Fibroblast of lung (primary cell): ENCODE data around the gene ANO10. TPM values are rescaled to one million over a fixed set of nuclear protein-coding genes. Genes with fewer than 3 reads are reported as not detected.
"Not testable (repeated sequence)": the region's sequence is repeated elsewhere in the genome, so short reads cannot be mapped to it uniquely, and the experiment has no call there.

Experiments
- DNase-seq, 2 donors: peaks; one replicate each; pipeline versions ENCODE4 v3.0.0 to v3.0.0-alpha.2; 2010; ENCODE audit warnings: low read depth in 2 of 2
- H2AFZ ChIP-seq: 2 replicates; pipeline ENCODE4 v1.5.1; 2012; ENCODE audit warnings: low read length, control low read depth, inconsistent platforms
- H3K27ac ChIP-seq: 2 replicates; pipeline ENCODE4 v1.5.1; 2011; ENCODE audit warnings: low read length, control low read depth; ENCODE audit not compliant: insufficient read depth
- H3K27me3 ChIP-seq: 2 replicates; pipeline ENCODE4 v1.5.1; 2011; ENCODE audit warnings: mild to moderate bottlenecking, low read length; ENCODE audit not compliant: control insufficient read depth, insufficient read depth
- H3K36me3 ChIP-seq: 2 replicates; pipeline ENCODE4 v1.5.1; 2011; ENCODE audit warnings: low read length; ENCODE audit not compliant: control insufficient read depth, insufficient read depth
- H3K4me1 ChIP-seq: 2 replicates; pipeline ENCODE4 v1.5.1; 2011; ENCODE audit warnings: low read length; ENCODE audit not compliant: control insufficient read depth, insufficient read depth; ENCODE audit errors: extremely low read depth
- H3K4me2 ChIP-seq: 2 replicates; pipeline ENCODE4 v1.5.1; 2011; ENCODE audit warnings: low read length, control low read depth; ENCODE audit not compliant: insufficient read depth; ENCODE audit errors: extremely low read depth
- H3K4me3 ChIP-seq, 4 experiments: fragments of 200-600 bp in 1 of 4; sonication (generic) in 1 of 4; replicated peaks in 1 of 4; 2 replicates each; pipeline ENCODE4 v1.5.1; 2011 to 2016; ENCODE audit warnings: low read length in 4 of 4, low read depth in 3 of 4, mild to moderate bottlenecking in 3 of 4, control low read depth in 2 of 4, inconsistent platforms in 1 of 4, mixed read lengths in 1 of 4; ENCODE audit not compliant: insufficient read depth in 1 of 4; ENCODE audit errors: control extremely low read depth in 1 of 4
- H3K79me2 ChIP-seq: 2 replicates; pipeline ENCODE4 v1.5.1; 2012; ENCODE audit warnings: mild to moderate bottlenecking, low read length, inconsistent platforms; ENCODE audit not compliant: control insufficient read depth, insufficient read depth
- H3K9ac ChIP-seq: 2 replicates; pipeline ENCODE4 v1.5.1; 2011; ENCODE audit warnings: mild to moderate bottlenecking, low read length, control low read depth; ENCODE audit not compliant: insufficient read depth
- H3K9me3 ChIP-seq: 2 replicates; pipeline ENCODE4 v1.5.1; 2012; ENCODE audit warnings: low read depth, low read length; ENCODE audit not compliant: control insufficient read depth, insufficient read depth
- H4K20me1 ChIP-seq: 2 replicates; pipeline ENCODE4 v1.5.1; 2011; ENCODE audit warnings: low read length; ENCODE audit not compliant: control insufficient read depth, insufficient read depth; ENCODE audit errors: extremely low read depth
- EZH2 ChIP-seq: IDR thresholded peaks from 2 replicates; pipeline ENCODE4 v1.5.1; 2012; ENCODE audit warnings: low read length, control low read depth, mild to moderate bottlenecking; ENCODE audit errors: missing control alignments
- polyA minus RNA-seq: library from RNA; depleted of rRNA, polyadenylated mRNA; stranded (reverse); fragments of >200 nt; gene quantifications from 2 replicates; pipeline ENCODE4 v1.2.3, GENCODE V29; 2011; ENCODE audit warnings: low replicate concordance
- polyA plus RNA-seq, 2 donors: library from polyadenylated mRNA; depleted of rRNA in 1 of 2; stranded (reverse) in 1 of 2; unstranded in 1 of 2; fragments of >200 nt; gene quantifications; 2 replicates each; pipeline ENCODE4 v1.2.1, GENCODE V29; 2011 to 2012; ENCODE audit warnings: missing spikeins in 1 of 2
- total RNA-seq: library from RNA; depleted of rRNA; stranded (reverse); fragments of >200 nt; gene quantifications from 2 replicates; pipeline ENCODE4 v1.2.1, GENCODE V29; 2014
- TF ChIP-seq, protein P1 (sequence below), 2 donors: IDR thresholded peaks in 1 of 2; conservative IDR thresholded peaks in 1 of 2; 1 replicate in 1 of 2; 2 replicates in 1 of 2; pipeline ENCODE4 v1.5.1; 2011 to 2012; ENCODE audit warnings: low read length in 2 of 2, control low read depth in 1 of 2, inconsistent platforms in 1 of 2, low read depth in 1 of 2, mild to moderate bottlenecking in 1 of 2

Gene ANO10, protein sequence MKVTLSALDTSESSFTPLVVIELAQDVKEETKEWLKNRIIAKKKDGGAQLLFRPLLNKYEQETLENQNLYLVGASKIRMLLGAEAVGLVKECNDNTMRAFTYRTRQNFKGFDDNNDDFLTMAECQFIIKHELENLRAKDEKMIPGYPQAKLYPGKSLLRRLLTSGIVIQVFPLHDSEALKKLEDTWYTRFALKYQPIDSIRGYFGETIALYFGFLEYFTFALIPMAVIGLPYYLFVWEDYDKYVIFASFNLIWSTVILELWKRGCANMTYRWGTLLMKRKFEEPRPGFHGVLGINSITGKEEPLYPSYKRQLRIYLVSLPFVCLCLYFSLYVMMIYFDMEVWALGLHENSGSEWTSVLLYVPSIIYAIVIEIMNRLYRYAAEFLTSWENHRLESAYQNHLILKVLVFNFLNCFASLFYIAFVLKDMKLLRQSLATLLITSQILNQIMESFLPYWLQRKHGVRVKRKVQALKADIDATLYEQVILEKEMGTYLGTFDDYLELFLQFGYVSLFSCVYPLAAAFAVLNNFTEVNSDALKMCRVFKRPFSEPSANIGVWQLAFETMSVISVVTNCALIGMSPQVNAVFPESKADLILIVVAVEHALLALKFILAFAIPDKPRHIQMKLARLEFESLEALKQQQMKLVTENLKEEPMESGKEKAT
- total RNA-seq (96.8 and 138 TPM in 2 replicates), polyA plus RNA-seq (74.8 and 103 TPM in 2 replicates), polyA minus RNA-seq (63.1 and 78.7 TPM in 2 replicates)
- polyA plus RNA-seq (2012): 60.9 and 74.2 TPM in 2 replicates

DNA sequence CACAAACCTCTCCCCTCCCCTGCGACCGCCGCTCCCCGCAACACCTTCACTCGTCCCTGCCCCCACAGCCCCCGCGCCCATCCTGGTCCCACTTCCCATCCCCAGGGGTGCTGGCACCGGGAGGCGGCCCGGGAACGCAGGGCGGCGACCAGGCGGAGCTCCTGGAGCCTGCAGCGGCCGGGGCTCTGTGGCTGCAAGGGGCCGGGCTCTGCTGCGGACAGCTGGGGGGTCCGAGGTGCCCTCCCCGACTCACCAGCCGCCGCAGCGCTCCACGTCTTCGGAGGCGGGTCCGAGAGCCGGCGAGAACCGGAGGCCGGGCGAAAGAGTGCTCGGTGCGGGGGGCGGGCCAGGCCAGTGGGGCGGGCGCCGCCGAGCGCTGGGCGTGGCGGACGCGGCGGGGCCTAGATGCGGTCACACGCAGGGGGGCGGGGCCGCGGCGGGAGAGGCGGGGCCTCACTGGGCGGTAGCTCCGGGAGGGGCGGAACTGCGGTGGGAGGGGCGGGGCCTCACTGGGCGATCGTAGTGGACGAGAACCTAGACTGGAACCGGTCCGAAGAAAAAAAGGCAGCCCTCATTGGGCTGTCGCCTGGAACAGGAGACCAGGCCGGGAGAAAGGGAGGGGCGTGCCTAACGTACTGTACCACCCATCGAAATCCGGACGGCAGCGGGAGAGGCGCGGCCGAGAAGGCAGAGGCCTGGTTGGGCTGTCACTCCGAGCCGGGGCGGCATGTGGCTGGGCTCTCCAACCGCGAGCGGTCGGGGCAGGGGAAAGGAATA is at the start of gene ANO10:
ANO10 (minus strand) TSS at position 356 of the 777 bp plus-strand sequence. CDS start 16,159 bp downstream, outside the sequence.
- H3K4me2 ChIP-seq: peak within 1 kb of the TSS; percentile 92
- TF ChIP-seq, protein P1, sequence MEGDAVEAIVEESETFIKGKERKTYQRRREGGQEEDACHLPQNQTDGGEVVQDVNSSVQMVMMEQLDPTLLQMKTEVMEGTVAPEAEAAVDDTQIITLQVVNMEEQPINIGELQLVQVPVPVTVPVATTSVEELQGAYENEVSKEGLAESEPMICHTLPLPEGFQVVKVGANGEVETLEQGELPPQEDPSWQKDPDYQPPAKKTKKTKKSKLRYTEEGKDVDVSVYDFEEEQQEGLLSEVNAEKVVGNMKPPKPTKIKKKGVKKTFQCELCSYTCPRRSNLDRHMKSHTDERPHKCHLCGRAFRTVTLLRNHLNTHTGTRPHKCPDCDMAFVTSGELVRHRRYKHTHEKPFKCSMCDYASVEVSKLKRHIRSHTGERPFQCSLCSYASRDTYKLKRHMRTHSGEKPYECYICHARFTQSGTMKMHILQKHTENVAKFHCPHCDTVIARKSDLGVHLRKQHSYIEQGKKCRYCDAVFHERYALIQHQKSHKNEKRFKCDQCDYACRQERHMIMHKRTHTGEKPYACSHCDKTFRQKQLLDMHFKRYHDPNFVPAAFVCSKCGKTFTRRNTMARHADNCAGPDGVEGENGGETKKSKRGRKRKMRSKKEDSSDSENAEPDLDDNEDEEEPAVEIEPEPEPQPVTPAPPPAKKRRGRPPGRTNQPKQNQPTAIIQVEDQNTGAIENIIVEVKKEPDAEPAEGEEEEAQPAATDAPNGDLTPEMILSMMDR (conservative IDR thresholded peaks at IDR 0.05 in 1 of 2, IDR thresholded peaks at IDR 0.05 in 1 of 2; ENCODE audit: low read depth in 1 of 2, low read length in 2 of 2): no peak
- no peak for TF ChIP-seq EZH2
- DNase-seq: peak; percentile 99
- H3K9me3 ChIP-seq: no peaks in the 10 kb centered on the region
- peak within 1 kb of the TSS; percentile 93 for H2AFZ ChIP-seq
- no peaks in the 10 kb centered on the region for H4K20me1 ChIP-seq
- peaks cover 4% of the 10 kb centered on the region for H3K4me1 ChIP-seq
- peak within 1 kb of the TSS; percentile 73 for H3K9ac ChIP-seq
- no peaks in the 10 kb centered on the region for H3K27me3 ChIP-seq
- peak within 1 kb of the TSS; percentile 79 to 90 (median 86) for H3K4me3 ChIP-seq
- H3K36me3 ChIP-seq: no peaks in the 10 kb centered on the region
- peaks cover 20% of the 10 kb centered on the region for H3K79me2 ChIP-seq
- peak within 1 kb of the TSS; percentile 71 for H3K27ac ChIP-seq

DNA sequence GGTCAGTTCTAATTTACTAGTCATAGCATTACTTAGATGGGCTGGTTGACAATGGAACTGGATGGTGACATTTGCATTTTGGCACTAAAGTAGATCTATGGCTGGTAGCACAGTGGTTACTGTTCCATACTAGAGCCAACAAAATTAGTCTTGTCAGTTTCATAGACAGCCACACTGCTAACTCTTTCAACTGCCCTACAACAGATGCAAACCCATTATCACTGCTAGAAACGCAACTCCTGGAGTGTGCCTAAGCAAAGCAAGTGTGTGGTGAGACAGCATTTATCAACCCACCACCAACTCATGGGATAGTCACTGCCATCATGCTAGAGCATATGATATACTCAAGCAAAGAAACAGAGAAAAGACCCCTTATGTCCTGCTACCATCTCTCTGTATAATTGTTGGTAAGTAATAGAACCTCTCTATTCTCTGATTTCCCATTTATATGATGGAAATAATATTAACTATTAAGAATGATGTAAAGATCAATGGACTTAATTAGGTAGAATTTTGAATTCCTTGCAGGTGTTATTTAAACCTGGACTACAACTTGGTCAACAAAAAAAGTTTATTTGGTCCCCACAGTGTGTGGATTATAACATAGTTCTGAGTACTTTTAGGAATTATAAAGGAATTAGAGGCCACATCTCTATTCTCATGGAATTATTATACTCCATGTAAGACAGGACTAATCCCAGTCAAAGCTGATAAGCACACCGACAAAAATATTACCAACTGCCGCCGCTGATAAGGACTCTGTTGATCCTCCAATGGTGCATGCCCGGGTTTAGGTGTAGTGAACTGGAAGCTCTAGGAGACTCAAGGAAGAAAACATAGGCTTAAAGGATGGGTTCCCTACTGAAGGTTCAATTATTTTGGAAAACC is 49.1 kb upstream of the ANO10 start:
- H2AFZ ChIP-seq: no peak overlapping the region
- H3K9ac ChIP-seq: no peak overlapping the region
- no peak overlapping the region for H3K27ac ChIP-seq
- H3K79me2 ChIP-seq: no peaks in the 10 kb centered on the region
- no peak for TF ChIP-seq EZH2
- TF ChIP-seq, protein P1 (conservative IDR thresholded peaks at IDR 0.05 in 1 of 2, IDR thresholded peaks at IDR 0.05 in 1 of 2; ENCODE audit: low read depth in 1 of 2, low read length in 2 of 2): no peak
- no peak overlapping the region for H3K4me2 ChIP-seq
- no peaks in the 10 kb centered on the region for H3K36me3 ChIP-seq
- no peaks in the 10 kb centered on the region for H3K27me3 ChIP-seq
- no peaks in the 10 kb centered on the region for H3K9me3 ChIP-seq
- no peak for DNase-seq
- H4K20me1 ChIP-seq: no peaks in the 10 kb centered on the region
- no peaks in the 10 kb centered on the region for H3K4me1 ChIP-seq
- H3K4me3 ChIP-seq: no peak overlapping the region

DNA sequence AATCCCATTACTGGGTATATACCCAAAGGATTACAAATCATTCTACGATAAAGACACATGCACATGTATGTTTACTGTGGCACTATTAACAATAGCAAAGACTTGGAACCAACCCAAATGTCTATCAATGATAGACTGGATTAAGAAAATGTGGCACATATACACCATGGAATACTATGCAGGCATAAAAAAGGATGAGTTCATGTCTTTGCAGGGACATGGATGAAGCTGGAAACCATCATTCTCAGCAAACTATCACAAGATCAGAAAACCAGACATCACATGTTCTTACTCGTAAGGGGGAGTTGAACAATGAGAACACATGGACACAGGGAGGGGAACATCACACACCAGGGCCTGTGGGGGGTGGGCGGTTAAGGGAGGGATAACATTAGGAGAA is 43.2 kb upstream of the ANO10 start:
- not testable (repeated sequence) for H4K20me1 ChIP-seq, DNase-seq, H3K27me3 ChIP-seq, H3K79me2 ChIP-seq, H3K9ac ChIP-seq, H3K4me1 ChIP-seq, H3K36me3 ChIP-seq, H2AFZ ChIP-seq, H3K9me3 ChIP-seq, H3K4me3 ChIP-seq, H3K27ac ChIP-seq, H3K4me2 ChIP-seq

DNA sequence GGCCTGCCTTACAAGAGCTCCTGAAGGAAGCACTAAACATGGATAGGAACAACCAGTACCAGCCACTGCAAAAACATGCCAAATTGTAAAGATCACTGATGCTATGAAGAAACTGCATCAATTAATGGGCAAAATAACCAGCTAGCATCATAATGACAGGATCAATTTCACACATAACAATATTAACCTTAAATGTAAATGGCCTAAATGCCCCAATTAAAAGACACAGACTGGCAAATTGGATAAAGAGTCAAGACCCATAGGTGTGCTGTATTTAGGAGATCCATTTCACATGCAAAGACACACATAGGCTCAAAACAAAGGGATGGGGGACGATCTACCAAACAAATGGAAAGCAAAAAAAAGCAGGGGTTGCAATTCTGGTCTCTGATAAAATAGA is 39.6 kb upstream of the ANO10 start:
- not testable (repeated sequence) for H3K36me3 ChIP-seq, H3K9me3 ChIP-seq, H3K27ac ChIP-seq, H3K4me2 ChIP-seq, DNase-seq, H3K9ac ChIP-seq, H3K4me3 ChIP-seq, H3K4me1 ChIP-seq, H2AFZ ChIP-seq, H3K27me3 ChIP-seq, H4K20me1 ChIP-seq, H3K79me2 ChIP-seq
